SW 1271 (cell line): ENCODE measurements around the gene CCDC102A.

Experiments used
- DNase-seq, 2 experiments: peaks; one replicate each; lab custom pipeline; 2025; lab: John Stamatoyannopoulos, UW

CCDC102A gene

GRCh38 chr16:57537581-57538234, 1.3 kb upstream of the CCDC102A start:
- DNase-seq, result no peak

- no peak for DNase-seq
Measured at GRCh38 chr16:57537194-57537505, 779 bp upstream of the CCDC102A start.

- DNase-seq, result peak; percentile 44 to 75
Measured at GRCh38 chr16:57535680-57536305, 578 bp downstream of the CCDC102A start.

- DNase-seq, result no peak
Measured at GRCh38 chr16:57534881-57535658, 1.3 kb downstream of the CCDC102A start.

- DNase-seq, result no peak
Measured at GRCh38 chr16:57534337-57534880, 2.0 kb downstream of the CCDC102A start.

GRCh38 chr16:57533431-57534336, 2.7 kb downstream of the CCDC102A start:
- DNase-seq, result no peak

- DNase-seq, result no peak
Measured at GRCh38 chr16:57532266-57532625, 4.1 kb downstream of the CCDC102A start.

GRCh38 chr16:57531635-57532265, 4.6 kb downstream of the CCDC102A start:
- DNase-seq, result no peak

- no peak for DNase-seq
Measured at GRCh38 chr16:57531253-57531575, 5.2 kb downstream of the CCDC102A start.

- no peak for DNase-seq
Measured at GRCh38 chr16:57530522-57531252, 5.7 kb downstream of the CCDC102A start.

GRCh38 chr16:57530104-57530521, 6.3 kb downstream of the CCDC102A start:
- peak in 1 of 2 experiments; percentile 38 for DNase-seq

- DNase-seq, result no peak
Measured at GRCh38 chr16:57529391-57530103, 6.8 kb downstream of the CCDC102A start.

- no peak for DNase-seq
Measured at GRCh38 chr16:57528499-57529390, 7.6 kb downstream of the CCDC102A start.

GRCh38 chr16:57527610-57528360, 8.6 kb downstream of the CCDC102A start:
- DNase-seq, result no peak

- DNase-seq, result no peak
Measured at GRCh38 chr16:57527027-57527426, 9.3 kb downstream of the CCDC102A start.

GRCh38 chr16:57526498-57526897, 9.9 kb downstream of the CCDC102A start:
- DNase-seq, result no peak

- no peak for DNase-seq
Measured at GRCh38 chr16:57525761-57526160, 10.6 kb downstream of the CCDC102A start.

GRCh38 chr16:57522960-57523359, 13.4 kb downstream of the CCDC102A start:
- no peak for DNase-seq
